NCI-H526 treated with DMSO at 0.1 percent for 48 hours (cell line): ENCODE results near the gene PTPRT.

ENCODE experiments used
- DNase-seq: peaks from one replicate; lab custom pipeline; 2025; lab: John Stamatoyannopoulos, UW

The PTPRT gene

GRCh38 chr20:43022568-43022967 lies 167.1 kb downstream of the PTPRT start:
- DNase-seq = no peak

- no peak for DNase-seq
Observed at GRCh38 chr20:43022081-43022480, 167.6 kb downstream of the PTPRT start.

- DNase-seq = no peak
Observed at GRCh38 chr20:43017241-43018030, 172.3 kb downstream of the PTPRT start.

- DNase-seq = no peak
Observed at GRCh38 chr20:43016257-43016656, 173.4 kb downstream of the PTPRT start.

DNA sequence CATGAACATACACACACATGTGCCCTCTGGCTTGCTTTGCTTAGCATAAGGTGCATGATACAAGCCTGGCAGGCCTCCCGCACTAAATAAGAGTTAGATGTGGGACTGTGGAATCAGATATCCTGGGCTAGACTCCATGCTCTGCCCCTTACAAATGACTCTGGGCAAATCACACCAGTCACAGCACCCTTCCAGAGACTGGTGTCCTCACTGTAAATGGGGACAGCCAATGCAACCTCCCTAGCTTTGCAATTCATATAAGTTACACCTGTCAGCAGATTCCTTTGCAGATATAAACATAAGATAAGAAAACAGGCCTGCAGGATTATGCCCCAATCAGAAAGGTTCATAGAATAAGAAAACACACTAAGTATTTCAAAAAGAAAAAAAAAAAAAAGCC lies 174.1 kb downstream of the PTPRT start:
- DNase-seq = peak; percentile 49

DNA sequence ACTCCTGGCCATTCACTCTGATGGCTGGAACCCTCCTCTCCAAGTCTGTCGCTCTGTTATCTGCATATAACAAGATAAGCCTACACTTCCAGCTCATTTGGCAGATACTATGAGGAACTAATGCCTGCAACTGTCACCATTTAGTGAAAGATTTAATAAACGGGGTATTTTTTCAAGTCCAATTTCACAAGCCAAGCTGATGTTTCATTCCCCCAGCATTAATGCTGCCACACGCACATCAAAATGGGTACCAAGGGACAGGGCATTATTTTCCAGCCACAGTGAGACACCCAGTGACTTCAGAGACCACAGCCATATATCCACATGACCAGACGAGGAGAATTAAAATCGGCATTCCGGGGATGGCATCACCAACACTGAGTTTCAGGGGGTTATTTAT lies 175.5 kb downstream of the PTPRT start:
- DNase-seq = no peak

DNA sequence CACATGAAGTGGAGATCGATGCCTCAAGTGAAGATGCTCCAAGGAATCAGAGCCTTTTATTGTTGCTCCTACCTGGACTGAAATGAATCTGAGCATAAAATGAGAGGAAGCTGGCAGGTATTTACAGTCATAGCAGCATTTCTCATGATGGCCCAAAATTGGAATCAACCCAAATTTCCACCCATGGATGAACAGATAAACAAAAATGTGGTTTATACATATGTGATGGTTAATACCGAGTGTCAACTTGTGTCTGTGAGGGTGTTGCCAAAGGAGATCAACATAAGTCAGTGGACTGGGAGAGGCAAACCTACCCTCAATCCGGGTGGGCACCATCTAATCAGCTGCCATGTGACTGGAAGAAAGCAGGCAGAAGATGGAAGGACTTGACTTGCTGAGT lies 178.2 kb downstream of the PTPRT start:
- no peak for DNase-seq

DNA sequence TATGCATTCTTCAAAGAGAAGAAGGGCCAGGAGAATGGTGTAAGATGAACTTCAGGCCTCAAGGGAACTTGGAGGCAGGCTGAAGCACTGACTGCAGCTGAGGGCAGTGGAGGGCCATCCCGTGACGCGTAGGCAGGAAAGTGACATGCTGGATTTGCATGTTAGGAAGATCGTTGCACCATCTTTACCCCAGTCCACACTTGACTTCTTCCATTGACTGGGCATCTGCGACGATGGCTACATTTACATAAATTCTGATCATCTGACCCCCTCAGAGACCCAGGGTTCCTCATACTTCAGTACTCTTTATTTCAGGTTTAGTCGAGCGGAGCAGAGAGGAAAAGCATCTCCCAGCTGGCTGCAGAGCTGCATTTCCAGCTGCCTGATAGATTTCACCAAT lies 180.2 kb downstream of the PTPRT start:
- DNase-seq = no peak

DNA sequence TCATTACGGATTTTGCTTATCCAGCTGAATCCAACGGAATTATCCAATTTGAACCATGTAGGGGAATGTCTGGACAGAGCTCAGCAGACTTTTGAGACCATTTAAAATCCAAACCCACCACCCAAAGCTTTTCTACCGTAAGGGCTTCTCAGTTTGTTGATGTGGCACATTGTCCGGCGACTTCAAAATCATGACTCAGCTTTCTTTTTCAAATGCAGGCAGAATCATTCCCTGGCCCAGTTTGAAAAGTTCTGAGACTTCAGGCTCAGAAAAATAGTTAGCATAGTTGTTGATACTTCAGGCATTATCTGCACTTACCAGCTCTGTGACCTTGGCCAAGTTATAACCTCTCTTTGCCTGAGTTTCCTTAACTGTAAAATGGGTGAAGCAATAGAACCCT lies 182.2 kb downstream of the PTPRT start:
- DNase-seq = no peak

- no peak for DNase-seq
Observed at GRCh38 chr20:43006651-43007375, 182.9 kb downstream of the PTPRT start.

DNA sequence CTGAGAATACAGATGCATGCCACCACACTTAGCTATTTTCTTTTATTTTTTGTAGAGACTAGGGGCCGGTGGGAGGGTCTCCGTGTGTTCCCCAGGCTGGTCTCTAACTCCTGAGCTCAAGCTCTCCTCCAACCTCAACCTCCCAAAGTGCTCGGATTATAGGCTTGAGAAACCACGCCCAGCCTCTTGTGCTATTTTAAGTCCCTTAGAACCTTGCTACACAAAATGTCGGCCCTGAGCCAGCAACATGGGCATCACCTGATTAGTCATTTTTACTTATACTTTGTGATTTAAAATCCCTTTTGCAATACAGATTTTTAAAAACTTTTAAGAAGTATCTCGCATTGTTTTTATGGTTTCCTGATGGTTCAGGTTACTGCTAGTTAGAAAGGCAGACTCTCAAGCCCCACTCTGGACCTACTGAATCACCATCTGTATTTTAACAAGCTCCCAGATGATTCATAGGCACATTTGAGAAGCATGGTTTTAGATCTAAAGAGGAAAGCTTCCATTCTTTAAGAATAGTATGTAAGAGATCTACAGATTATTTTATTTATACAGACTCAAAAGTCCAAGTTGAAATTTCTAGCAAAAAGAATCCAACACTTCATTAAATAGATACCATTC lies 186.3 kb downstream of the PTPRT start:
- no peak for DNase-seq

GRCh38 chr20:42996141-42996540 lies 193.6 kb downstream of the PTPRT start:
- no peak for DNase-seq

- DNase-seq = no peak
Observed at GRCh38 chr20:42988319-42988718, 201.4 kb downstream of the PTPRT start.

- DNase-seq = no peak
Observed at GRCh38 chr20:42987376-42988114, 202.2 kb downstream of the PTPRT start.

GRCh38 chr20:42986143-42986773 lies 203.4 kb downstream of the PTPRT start:
- no peak for DNase-seq

- DNase-seq = no peak
Observed at GRCh38 chr20:42985628-42986027, 204.1 kb downstream of the PTPRT start.

DNA sequence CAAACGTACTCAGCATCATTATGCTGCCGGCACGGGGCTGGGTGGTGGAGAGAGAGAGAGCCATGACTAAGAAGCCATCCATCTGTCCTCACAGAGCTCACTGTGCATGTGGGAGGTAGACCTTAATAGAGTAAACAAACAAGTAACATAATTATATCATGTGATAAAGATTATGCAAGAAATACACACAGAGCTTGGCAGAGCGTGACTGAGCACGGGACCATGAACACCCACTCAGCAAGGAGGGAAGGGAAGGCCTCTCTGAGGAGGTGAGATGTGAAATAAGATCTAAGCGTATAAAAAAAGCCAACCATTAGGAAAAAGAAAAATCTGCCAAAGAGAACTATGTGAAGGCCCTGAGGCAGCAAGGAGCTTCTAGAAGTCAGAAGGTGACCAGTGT lies 207.5 kb downstream of the PTPRT start:
- DNase-seq = no peak

DNA sequence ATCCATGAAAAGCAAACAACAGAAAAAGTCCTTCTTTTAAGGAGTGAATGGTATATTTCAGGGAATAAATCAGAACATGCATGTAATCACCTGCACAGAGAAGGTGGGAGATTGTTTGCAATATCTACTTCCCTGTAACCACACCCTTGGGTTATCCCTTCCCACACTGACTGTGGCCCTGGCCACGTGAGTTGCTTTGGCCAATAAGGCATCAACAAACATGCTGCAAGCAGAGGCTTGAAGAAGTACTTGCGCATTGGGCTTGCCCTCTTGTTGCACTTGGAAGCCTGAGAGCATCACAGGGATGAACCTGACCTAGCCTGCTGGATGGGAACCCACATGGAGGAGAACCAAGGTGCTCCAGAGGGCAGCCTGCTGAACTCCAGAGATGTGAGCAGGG lies 208.5 kb downstream of the PTPRT start:
- no peak for DNase-seq

- no peak for DNase-seq
Observed at GRCh38 chr20:42979720-42980119, 210.0 kb downstream of the PTPRT start.

DNA sequence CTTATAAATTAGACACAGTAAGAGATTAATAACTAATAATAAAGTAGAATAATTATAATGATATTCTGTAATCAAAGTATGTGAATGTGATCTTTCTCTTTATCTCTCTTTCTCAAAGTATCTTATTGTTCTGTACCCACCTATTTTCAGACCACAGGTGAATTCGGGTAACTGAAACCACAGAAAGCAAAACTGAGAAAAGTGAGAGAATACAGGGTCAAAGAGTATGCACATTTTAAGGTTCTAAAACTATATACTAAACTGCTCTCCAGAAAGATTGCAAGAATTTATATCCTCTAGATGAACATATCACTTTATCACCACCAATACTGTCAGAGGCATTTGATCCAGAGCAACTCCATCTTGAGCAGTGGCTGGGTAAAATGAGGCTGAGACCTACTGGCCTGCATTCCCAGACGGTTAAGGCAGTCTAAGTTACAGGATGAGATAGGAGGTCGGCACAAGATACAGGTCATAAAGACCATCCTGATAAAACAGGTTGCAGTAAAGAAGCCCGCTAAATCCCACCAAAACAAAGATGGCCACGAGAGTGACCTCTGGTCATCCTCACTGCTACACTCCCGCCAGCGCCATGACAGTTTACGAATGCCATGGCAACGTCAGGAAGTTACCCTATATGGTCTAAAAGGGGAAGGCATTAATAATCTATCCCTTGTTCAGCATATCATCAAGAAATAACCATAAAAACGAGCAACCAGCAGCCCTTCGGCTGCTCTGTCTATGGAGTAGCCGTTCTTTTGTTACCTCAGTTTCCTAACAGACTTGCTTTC lies 211.3 kb downstream of the PTPRT start:
- DNase-seq = no peak

- DNase-seq = no peak
Observed at GRCh38 chr20:42975974-42976373, 213.7 kb downstream of the PTPRT start.
